ENCODE measurements around the gene SKI. TPM values are rescaled to one million over a fixed set of nuclear protein-coding genes. Genes with fewer than 3 reads are reported as not detected.
"Not testable (repeated sequence)": the region's sequence is repeated elsewhere in the genome, so short reads cannot be mapped to it uniquely, and the experiment has no call there.

SKI gene
- total RNA-seq, 1 donor from 2014 or later: 62.0 TPM

DNA sequence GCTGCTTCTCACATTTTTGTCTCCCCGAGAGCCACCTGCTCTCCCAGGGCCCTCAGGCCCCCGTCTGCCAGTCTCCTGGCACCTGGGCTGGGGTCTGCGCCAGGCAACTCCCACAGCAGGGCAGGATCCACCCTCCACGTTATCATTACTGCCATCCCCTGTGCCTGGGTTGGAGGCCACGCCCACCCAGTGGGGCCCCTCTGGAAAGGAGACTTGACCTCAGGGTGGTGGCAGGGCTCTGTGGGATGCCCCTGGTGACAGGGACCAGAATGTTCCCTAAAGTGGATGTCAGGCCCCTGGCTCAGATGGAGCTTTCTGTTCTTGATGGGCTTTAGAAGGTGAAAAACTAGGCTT, 66.6 kb downstream of the SKI start:
- peaks cover 32% of the 10 kb centered on the region for H3K4me1 Mint-ChIP-seq
- TF ChIP-seq CTCF (conservative IDR thresholded peaks at IDR 0.05): no peak
- no peaks in the 10 kb centered on the region for H3K36me3 Mint-ChIP-seq (ENCODE audit: low read depth)
- H3K4me3 Mint-ChIP-seq: no peak overlapping the region
- DNase-seq (ENCODE audit: low read depth, low spot score): no peak
- no peak overlapping the region for H3K27ac Mint-ChIP-seq (ENCODE audit: unreplicated experiment)
- no peaks in the 10 kb centered on the region for H3K9me3 Mint-ChIP-seq
- no peaks in the 10 kb centered on the region for H3K27me3 Mint-ChIP-seq (ENCODE audit: low read depth)

GRCh38 chr1:2295526-2295925, 67.4 kb downstream of the SKI start:
- Mint-ChIP-seq H3K27ac (ENCODE audit: unreplicated experiment) (no peak overlapping the region), H3K9me3 (no peaks in the 10 kb centered on the region), H3K4me3 (no peak overlapping the region), H3K36me3 (ENCODE audit: low read depth) (no peaks in the 10 kb centered on the region), H3K27me3 (ENCODE audit: low read depth) (no peaks in the 10 kb centered on the region), H3K4me1 (peaks cover 23% of the 10 kb centered on the region)
- no peak for TF ChIP-seq CTCF (conservative IDR thresholded peaks at IDR 0.05)
- DNase-seq (ENCODE audit: low read depth, low spot score): no peak

DNA sequence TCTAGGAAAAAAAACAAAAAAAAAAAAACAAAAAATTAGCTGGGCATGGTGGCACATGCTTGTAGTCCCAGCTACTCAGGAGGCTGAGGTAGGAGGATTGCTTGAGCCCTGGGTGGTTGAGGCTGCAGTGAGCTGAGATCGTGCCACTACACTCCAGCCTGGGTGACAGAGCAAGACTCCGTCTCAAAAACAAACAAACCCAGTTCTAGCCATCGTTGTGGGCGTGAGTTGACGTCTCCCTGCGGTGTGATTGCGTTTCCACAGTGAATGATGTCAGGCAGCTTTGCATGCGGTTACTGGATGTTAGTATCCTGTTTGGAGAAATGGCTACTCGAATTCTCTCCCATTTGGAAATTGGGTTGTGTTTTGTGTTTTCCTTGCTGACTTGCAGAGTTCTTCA, 68.1 kb downstream of the SKI start:
- H3K4me1 Mint-ChIP-seq: peaks cover 17% of the 10 kb centered on the region
- H3K27ac Mint-ChIP-seq (ENCODE audit: unreplicated experiment): not testable (repeated sequence)

GRCh38 chr1:2296614-2297013, 68.5 kb downstream of the SKI start:
- no peak for TF ChIP-seq CTCF (conservative IDR thresholded peaks at IDR 0.05)
- Mint-ChIP-seq H3K9me3 (no peaks in the 10 kb centered on the region), H3K4me1 (peaks cover 15% of the 10 kb centered on the region), H3K4me3 (peak overlapping the region; percentile 38), H3K36me3 (ENCODE audit: low read depth) (no peaks in the 10 kb centered on the region), H3K27ac (ENCODE audit: unreplicated experiment) (peak overlapping the region; percentile 28), H3K27me3 (ENCODE audit: low read depth) (no peaks in the 10 kb centered on the region)
- DNase-seq (ENCODE audit: low read depth, low spot score): no peak

More for the DNA sequence above, 68.1 kb downstream of the SKI start:
- peak overlapping the region; percentile 38 for H3K4me3 Mint-ChIP-seq
- not testable (repeated sequence) for H3K27me3 Mint-ChIP-seq (ENCODE audit: low read depth); DNase-seq (ENCODE audit: low read depth, low spot score); H3K9me3 Mint-ChIP-seq; H3K36me3 Mint-ChIP-seq (ENCODE audit: low read depth)

DNA sequence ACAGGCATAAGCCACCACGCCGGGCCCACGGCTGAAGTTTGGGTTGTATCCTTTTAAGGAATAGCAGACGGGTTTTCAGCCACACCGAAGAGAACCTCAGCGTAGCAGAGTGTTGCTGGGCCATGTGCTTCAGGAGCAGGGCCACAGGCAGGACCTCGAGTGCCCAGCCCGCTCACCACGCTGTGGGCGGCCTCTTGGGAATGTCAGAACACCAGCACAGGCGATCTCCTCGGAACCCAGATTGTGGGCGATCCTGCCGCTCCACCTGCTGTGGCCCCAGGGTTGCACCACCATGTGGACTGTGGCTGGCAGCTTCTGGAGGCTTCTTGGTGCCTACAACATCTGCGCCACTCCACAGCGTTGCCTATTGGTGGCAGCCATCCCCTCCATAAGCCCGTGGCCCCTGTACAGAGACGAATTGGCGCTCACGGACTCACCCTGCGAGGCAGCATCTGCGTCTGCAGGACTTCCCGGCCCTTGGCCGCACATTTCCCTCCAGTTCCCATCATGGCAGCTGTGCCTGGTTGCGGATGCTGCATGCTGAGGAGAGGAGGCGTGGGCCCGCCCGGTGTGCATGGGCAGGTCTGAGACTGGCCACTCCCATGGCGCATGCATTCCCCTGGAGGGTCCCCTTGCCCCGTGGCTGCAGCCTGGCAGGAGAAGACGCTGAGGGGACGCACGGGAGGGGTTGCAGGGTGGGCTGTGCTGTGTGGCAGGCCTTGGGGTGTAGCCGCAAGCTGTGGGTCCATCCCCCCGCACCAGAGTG, 69.3 kb downstream of the SKI start:
- H3K27me3 Mint-ChIP-seq (ENCODE audit: low read depth): no peaks in the 10 kb centered on the region
- H3K4me1 Mint-ChIP-seq: peaks cover 15% of the 10 kb centered on the region
- H3K36me3 Mint-ChIP-seq (ENCODE audit: low read depth): no peaks in the 10 kb centered on the region
- no peaks in the 10 kb centered on the region for H3K9me3 Mint-ChIP-seq
- no peak for DNase-seq (ENCODE audit: low read depth, low spot score)
- H3K4me3 Mint-ChIP-seq: no peak overlapping the region
- no peak overlapping the region for H3K27ac Mint-ChIP-seq (ENCODE audit: unreplicated experiment)
- TF ChIP-seq CTCF (conservative IDR thresholded peaks at IDR 0.05): no peak

DNA sequence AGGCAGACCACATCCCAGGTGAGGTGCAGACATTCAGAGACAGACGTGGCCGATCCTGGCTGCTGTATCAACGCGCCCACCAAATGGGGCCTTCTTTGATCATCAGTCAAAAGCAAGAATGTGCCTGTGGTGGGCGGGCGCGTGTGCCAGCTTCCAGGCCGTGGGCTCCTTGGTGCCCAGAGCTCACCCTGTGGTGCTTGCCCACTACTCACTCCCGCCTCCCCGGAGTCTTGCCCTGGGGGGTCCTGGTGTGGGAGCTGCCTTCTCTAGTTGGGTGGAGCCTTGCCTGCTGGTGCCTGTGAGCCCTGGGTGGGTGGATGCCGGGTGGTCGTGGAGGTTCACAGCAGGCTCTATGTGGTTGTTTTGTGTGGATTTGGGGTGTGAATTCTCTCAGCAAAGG, 70.6 kb downstream of the SKI start:
- peak overlapping the region; percentile 35 for H3K27ac Mint-ChIP-seq (ENCODE audit: unreplicated experiment)
- no peaks in the 10 kb centered on the region for H3K9me3 Mint-ChIP-seq

More for the DNA sequence above, 70.6 kb downstream of the SKI start:
- Mint-ChIP-seq H3K36me3 (ENCODE audit: low read depth) (no peaks in the 10 kb centered on the region), H3K27me3 (ENCODE audit: low read depth) (no peaks in the 10 kb centered on the region), H3K4me3 (no peak overlapping the region), H3K4me1 (peaks cover 11% of the 10 kb centered on the region)
- DNase-seq (ENCODE audit: low read depth, low spot score): no peak
- TF ChIP-seq CTCF (conservative IDR thresholded peaks at IDR 0.05): no peak

All from neural crest cell (in vitro differentiated cells).